PC-3 (cell line): ENCODE measurements around the gene PCYOX1L.

Source experiments
- CTCF ChIP-seq: fragments of 300-600 bp; sonication (generic); conservative IDR thresholded peaks from 2 replicates; pipeline ENCODE4 v1.5.1; 2017; ENCODE audit warnings: antibody characterized with exemption, low read depth, mild to moderate bottlenecking, low read length
- EZH2phosphoT487 ChIP-seq: fragments of 300-600 bp; sonication (generic); IDR thresholded peaks from 2 replicates; pipeline ENCODE4 v1.6.1; 2018; ENCODE audit warnings: mild to moderate bottlenecking, antibody characterized with exemption, low read length, borderline replicate concordance

- TF ChIP-seq CTCF, result no peak
- no peak for TF ChIP-seq EZH2phosphoT487
Observed at GRCh38 chr5:149348518-149348917, 9.3 kb upstream of the PCYOX1L start.
